GM18951 (cell line): ENCODE data around the gene HSH2D.

Experiments
- POLR2A ChIP-seq: IDR thresholded peaks from 4 replicates; pipeline ENCODE4 v1.6.1; 2011; ENCODE audit warnings: mild to moderate bottlenecking; ENCODE audit not compliant: insufficient read length, insufficient read depth; ENCODE audit errors: extremely low read depth
- in situ Hi-C: fragments of 300-500 bp; cut with MboI; formaldehyde crosslinking; loops from one replicate; pipeline ENCODE4 v1.12.0; 2022; ENCODE audit warnings: low sequenced_read_pairs, mixed read lengths, inconsistent platforms; ENCODE audit not compliant: unreplicated experiment

HSH2D gene

DNA sequence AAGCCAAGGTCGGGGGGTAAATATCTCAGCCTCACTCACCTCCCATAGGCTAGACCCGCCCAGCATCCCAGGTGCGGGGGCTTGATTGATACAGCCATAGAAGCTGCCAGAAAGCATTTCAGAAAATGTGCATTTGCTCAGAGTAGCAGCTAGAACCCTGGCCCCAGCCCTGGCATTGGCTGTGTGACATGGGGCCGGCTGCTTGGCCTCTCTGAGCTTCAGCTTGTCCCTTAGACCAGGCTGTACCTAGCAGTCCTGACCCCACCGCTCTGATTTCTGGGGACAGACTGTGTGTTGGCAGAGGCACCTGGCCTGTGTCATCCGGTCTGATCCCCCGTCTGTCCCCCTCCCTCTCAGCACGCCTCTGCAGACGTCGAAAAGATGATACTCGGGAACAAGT lies 16.4 kb upstream of the HSH2D start:
- in situ Hi-C loops: no loop called here
- TF ChIP-seq POLR2A: no peak

DNA sequence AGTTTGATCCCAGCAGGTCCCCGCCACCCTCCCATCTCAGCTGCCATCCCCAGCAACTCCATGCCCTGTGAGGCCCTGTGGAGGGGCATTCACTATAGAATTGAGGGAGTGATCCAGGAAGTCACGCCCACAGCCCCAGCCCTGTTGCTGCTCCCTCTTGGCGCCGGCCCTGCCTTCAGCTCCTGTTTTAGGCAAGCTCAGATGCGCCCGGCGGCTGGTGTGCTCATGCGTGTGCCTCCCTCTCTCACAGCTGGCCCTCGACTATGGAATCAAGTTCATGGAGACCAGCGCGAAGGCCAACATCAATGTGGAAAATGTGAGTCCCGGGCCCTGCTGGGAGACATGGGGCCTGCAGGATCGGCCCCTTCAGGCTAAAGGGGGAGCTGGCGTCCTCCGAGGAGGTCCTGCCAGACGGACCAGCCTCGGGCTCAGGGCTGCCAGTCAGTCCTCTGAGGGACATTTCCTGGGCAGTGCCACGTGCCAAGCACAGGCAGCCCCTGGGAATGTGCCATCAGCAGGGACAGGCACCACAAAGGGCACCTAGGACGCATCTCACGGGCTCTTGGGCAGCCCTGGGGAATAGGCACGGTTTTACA lies 15.6 kb upstream of the HSH2D start:
- in situ Hi-C loops: no loop called here
- TF ChIP-seq POLR2A: no peak

DNA sequence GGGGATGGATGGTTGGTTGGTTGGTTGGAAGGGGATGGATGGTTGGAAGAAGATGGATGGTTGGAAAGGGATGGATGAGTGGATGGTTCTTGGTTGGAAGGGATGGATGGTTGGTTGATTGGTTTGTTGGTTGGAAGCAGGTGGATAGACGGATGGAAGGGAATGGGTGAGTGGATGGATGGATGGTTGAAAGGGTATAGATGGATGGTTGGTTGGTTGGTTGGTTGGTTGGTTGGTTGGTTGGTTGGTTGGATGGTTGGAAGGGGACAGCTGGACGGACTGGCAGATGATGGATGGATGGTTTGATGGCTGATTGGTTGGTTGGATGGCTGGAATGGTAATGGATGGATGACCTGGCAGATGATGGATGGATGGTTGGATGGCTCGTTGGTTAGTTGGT lies 11.8 kb upstream of the HSH2D start:
- in situ Hi-C loops: no loop called here
- no peak for TF ChIP-seq POLR2A

DNA sequence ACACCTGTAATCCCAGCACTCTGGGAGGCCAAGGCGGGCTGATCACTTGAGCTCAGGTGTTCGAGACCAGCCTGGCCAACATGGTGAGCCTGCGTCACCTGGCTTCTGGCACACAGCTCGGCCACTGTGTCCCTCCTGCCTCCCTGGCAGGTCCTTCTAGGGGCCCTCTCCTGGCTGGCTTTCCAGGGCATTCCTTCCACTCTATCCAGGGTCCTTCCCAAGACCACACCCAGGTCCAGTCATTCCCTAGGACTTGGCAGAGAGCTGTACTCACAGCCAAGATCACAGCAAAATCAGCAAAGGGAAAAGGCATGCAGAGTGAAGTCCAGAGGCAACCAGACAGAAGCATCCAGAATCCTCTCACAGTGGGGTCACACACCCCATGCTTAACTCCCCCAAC lies 9.7 kb upstream of the HSH2D start:
- TF ChIP-seq POLR2A: no peak
- in situ Hi-C loops: no loop called here

DNA sequence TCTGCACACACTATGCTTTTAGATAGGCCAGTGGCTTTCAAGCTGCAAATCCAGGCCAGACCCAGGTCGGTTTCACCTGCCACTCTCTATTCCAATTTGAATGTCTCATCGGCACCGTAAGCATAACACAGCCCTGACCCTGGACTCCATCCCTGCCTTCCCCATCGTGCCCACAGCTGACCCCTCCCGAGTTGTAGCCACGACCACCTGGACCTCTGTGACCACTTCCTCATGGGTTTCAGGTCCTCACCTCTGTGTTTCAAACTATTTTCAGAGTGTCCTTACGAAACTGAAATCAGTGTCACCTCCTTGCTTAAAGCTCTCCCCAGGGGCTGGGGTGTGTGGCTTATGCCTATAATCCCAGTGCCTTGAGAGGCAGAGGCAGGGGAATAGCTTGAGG lies 9.0 kb upstream of the HSH2D start:
- peak; percentile 8 for TF ChIP-seq POLR2A
- in situ Hi-C loops: no loop called here

DNA sequence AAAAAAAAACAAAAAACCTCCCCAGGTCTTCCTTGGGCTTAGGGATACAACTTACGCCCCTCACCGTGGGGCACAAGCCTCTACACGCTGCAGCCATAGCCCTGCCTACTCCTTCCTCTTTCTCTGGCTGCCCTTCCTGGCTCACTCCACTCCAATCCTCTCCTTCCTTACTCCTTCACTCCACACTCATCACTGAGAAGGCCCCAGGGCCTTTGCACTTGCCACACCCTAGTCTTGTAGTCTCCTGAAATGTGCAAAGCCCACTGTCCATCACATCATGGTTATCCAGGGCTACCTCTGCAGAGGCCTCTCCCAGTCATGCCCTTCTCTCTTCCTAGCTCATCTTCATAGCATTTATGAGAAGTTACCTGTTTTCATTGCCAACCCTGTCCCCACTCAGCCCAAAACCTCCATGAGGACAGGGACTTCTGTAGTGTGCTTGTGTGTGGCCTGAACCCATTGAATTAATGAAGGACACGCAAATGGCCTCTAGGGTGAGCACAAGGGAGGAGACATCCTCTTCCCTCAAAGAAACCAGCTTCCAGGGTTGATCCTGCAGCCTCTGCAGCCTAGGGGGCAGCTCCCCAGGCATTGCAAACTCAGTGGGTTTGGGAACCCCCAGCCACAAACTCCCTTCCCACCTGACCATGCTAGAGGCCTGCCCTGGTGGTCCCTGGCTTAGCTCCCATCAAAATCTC lies 7.9 kb upstream of the HSH2D start:
- in situ Hi-C loops: no loop called here
- TF ChIP-seq POLR2A: no peak

DNA sequence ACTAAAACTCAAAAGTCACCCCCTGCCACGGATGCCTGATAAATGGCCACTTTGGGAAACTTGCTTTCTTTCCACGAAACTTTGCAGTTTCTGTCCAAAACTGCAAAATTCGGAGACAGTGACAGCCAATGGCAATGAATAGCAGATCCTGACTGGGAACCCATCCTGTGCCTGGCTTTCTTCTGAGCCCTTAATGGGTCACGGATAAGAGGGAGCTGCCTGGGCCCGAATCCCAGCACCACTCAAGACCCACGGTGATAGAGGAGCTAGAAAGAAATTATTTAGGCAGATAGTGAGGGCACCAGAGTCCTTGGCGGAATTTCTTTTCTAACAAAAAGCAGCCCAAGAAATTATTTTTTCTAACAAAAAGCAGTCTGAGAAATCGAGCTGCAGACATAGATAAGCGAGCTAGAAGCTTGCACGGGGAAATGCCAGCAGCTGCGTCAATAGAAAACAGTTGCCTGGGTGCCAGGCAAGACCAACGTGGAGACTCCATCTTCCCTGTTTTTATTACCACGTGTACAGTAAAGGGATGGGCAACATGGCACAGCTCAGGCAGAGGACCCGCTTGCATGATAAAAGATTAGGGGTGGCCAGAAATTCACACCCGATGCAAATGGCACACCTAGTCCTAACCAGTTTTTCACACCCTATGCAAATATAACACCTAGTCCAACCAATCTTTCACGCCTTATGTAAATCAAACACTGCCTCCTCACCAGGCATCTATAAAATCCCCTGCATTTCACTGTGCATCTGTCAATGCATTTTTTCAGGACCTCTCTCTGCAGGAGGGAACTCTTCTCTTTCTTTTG lies 7.1 kb upstream of the HSH2D start:
- TF ChIP-seq POLR2A: no peak
- in situ Hi-C loops: no loop called here

DNA sequence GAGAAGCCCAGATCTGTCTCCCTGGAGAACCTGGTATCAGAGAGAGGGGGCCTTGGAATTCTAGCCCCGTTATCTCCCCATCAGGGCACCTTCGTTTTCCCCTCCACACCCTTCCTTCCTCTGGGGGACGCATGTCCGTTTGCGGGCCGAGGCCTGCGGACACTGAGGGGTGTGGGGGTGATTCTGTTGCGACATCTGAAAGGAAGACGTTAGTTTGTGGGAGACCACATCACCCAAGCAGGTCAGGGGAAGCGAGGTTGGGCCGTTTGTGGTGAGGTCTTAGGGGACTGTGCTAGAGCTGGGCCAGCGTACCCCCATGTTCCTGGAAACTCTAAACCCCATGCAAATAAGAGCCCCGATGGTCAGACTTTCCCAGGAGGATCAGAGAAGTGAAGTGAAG lies 3.7 kb upstream of the HSH2D start:
- in situ Hi-C loops: no loop called here
- TF ChIP-seq POLR2A: no peak

DNA sequence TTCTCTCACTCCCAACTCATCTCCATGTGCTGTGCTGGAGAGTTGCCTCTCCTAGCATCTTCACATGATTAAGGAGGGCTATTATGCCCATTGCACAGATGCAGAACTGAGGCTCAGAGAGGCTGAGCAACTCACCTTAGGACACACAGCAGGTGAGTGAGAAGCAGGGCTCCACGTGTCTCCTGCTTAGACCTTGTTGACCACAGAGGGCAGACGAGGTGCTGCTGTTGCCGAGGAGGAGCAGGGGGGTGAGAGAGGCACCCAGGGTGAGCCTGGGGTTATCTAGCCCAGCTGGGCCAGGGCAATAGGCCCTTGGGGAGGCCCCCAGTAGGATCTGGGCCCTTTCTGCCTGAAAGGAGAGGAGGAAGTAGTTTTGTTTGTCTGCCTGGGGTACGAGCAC lies 2.4 kb upstream of the HSH2D start:
- in situ Hi-C loops: no loop called here
- no peak for TF ChIP-seq POLR2A

DNA sequence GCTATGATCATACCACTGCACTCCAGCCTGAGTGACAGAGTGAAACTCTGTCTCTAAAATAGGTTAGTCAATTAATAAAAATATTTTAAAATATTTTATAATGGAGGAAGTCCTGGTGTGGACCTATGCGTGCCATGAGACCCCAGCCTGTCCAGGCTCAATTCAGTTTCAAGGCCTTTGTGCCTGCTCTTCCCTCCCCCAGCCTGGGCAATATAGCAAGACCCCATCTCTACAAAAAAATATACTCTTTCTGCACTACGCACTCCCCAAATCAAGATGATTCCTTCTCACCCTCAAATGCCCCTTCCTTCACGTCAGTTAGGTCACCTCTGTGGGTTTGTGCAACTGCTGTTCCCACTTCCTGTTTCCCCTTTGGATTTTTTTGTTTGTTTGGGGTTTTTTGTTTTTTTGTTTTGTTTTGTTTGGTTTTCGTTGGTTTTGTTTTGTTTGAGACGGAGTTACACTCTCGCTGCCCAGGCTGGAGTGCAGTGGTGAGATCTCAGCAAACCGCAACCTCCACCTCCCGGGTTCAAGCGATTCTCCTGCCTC lies 1.4 kb upstream of the HSH2D start:
- in situ Hi-C loops: no loop called here
- no peak for TF ChIP-seq POLR2A

DNA sequence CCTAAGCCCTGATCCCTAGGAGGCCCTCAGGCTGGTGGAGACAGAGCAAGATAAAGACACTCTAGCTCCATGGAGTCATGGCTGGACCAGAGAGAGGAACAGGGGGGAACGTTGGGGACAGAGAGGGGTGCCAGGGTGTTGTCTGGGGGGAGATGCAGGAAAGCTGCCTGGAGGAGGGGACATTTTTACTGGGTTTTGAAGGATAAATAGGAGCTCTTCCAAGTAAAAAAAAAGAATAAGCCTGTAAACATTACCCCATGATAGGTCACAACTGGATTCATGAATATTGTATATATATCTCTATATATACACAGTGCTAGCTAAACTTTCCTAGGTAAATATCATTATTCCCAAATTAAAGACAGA lies 714 bp downstream of the HSH2D start:
- TF ChIP-seq POLR2A: no peak
- in situ Hi-C loops: no loop called here

DNA sequence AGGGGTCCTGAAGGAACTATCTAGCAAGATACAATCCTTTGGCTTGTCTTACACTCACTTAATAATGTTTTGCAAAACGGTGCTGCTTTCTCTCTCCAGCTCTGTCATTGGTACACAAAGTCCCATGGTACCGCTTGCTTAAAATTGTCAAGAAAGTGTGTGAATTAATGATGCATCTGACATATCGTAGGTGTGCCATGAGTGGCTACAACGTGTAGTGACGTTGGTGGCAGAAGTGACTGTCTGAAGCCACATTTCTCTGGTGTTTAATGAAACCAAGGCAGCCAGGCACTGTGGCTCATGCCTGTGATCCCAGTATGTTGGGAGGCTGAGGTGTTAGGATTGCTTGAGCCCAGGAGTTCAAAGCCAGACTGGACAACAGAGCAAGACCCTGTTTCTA lies 2.6 kb downstream of the HSH2D start:
- in situ Hi-C loops: no loop called here
- TF ChIP-seq POLR2A: no peak

DNA sequence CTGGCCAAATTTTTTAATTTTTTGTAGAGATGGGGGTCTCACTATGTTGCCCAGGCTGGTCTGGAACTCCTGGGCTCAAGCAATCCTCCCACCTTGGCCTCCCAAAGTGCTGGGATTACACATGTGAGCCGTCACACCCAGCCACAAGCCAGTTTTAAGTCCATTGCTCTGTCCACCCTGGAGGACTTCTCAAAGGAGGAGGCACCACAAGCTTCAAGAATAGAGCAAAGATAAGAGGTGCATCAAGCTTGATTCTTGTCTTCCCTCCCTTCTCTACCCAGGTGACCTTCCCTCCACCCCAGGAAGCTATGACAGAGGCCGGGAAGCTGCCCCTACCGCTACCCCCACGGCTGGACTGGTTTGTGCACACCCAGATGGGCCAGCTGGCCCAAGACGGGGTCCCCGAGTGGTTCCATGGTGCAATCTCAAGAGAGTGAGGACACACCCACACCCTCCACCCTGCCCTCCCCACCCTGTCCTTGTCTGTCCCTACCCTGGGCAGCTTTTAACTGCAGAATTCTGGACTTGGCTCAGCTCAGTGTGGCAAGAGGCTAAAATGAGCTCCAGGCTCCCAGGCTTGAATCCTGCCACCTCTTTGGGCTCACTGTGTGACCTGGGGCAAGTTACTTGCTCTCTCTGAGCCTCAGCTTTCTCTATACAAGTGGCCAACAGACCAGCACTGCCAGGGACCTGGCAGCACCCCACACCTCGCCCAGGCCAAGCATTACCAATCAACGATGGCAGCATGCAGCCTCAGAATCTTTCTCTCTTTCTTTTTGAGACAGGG lies 5.2 kb downstream of the HSH2D start:
- in situ Hi-C loops: no loop called here
- peak; percentile 25 for TF ChIP-seq POLR2A
